Omental fat pad (tissue), 4 donors: ENCODE measurements around the gene STXBP3. TPM values are rescaled to one million over a fixed set of nuclear protein-coding genes. Genes with fewer than 3 reads are reported as not detected.

ENCODE experiments used
- ATAC-seq: fragments of 150-250 bp; one replicate; pipeline ENCODE4 v1.9.1; 2016; ENCODE audit warnings: mild to moderate bottlenecking, moderate library complexity; ENCODE audit not compliant: low FRiP score
- DNase-seq: peaks from one replicate; pipeline ENCODE4 v3.0.0-alpha.2; 2019; ENCODE audit warnings: low spot score
- total RNA-seq, 4 donors: library from RNA; depleted of rRNA; stranded (reverse); fragments of >200 nt; gene quantifications; one replicate each; pipeline ENCODE4 v1.1.0, GENCODE V29; 2016
- TF ChIP-seq, protein P1 (sequence below), 3 donors: fragments of 450-650 bp; IDR thresholded peaks; one replicate each; pipeline ENCODE4 v1.5.1; 2016 to 2017; ENCODE audit warnings: antibody characterized with exemption in 3 of 3, mild to moderate bottlenecking in 3 of 3, moderate library complexity in 2 of 3

Gene STXBP3
- total RNA-seq, 4 donors from 2014 or later: 38.3 to 103 (median 52.8) TPM

DNA sequence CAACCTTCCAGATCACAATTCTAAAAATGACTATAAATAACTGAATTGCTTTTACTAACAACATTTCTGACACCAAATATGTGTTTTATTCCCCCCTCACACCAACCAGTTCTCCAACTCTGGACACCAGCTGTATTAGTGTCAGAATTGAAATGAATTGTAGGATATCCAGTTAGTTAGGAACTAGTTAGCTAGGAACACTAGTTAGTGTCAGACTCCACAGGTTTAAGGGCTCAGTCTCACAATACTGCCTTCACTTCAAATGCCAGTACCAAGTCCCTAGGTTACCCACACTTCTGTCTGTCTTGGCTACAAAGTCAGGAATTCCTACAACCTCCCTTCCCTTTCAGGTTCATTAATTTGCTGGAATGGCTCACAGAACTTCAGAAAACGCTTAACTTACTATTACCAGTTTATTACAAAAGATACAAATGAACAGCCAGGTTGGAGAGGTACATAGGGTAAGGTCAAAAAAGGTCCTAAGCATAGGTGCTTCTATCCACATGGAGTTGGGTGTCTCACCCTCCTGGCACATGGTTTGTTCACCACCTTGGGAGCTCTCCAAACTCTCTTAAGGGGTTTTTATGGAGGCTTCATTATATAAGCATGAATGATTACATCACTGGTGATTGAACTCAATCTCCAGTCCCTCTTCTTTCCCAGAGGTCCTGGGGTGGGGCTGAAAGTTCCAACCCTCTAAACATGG, 4.2 kb downstream of the STXBP3 start:
- no peak for ATAC-seq
- TF ChIP-seq, protein P1, sequence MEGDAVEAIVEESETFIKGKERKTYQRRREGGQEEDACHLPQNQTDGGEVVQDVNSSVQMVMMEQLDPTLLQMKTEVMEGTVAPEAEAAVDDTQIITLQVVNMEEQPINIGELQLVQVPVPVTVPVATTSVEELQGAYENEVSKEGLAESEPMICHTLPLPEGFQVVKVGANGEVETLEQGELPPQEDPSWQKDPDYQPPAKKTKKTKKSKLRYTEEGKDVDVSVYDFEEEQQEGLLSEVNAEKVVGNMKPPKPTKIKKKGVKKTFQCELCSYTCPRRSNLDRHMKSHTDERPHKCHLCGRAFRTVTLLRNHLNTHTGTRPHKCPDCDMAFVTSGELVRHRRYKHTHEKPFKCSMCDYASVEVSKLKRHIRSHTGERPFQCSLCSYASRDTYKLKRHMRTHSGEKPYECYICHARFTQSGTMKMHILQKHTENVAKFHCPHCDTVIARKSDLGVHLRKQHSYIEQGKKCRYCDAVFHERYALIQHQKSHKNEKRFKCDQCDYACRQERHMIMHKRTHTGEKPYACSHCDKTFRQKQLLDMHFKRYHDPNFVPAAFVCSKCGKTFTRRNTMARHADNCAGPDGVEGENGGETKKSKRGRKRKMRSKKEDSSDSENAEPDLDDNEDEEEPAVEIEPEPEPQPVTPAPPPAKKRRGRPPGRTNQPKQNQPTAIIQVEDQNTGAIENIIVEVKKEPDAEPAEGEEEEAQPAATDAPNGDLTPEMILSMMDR (IDR thresholded peaks at IDR 0.05): no peak

DNA sequence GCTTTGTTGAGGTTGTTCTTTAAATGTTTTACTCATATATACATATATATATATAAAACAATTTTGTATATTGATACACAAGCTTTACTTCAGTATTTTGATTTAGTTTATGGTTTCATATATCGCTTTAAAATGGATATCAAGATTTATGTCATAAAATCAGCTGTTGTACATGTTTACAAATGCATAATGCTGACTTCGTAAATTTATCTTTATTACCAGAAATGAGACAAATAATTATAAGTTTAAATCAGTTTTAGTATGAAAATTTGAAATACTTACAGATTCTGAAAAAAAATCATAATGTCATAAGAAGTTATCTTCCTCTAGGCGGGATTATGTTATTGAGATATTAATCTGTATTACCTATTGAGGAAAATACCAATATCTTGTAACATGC, 6.9 kb downstream of the STXBP3 start:
- TF ChIP-seq, protein P1 (IDR thresholded peaks at IDR 0.05): no peak
- DNase-seq (no peak), ATAC-seq (no peak)

More for the DNA sequence above, 4.2 kb downstream of the STXBP3 start:
- DNase-seq: no peak

DNA sequence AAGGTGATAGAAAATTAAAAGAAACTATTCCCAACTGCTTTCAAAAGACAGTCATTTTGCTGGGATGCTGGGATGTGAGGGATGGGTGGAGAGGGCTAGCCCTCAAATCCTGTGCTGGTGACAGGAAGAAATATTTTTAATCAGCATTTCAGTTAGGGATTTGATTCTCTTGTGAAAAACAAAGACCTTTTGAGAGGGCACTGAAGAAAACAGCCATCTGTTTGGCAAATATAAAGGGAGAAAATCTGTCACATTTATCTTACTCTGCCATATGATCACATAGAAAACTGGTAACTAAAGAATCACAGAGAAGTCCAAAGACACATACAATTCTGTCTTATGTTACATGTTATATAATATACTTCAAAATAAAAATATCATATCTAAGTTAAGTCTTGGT, 12.3 kb downstream of the STXBP3 start:
- no peak for ATAC-seq
- no peak for DNase-seq
- TF ChIP-seq, protein P1 (IDR thresholded peaks at IDR 0.05): no peak

DNA sequence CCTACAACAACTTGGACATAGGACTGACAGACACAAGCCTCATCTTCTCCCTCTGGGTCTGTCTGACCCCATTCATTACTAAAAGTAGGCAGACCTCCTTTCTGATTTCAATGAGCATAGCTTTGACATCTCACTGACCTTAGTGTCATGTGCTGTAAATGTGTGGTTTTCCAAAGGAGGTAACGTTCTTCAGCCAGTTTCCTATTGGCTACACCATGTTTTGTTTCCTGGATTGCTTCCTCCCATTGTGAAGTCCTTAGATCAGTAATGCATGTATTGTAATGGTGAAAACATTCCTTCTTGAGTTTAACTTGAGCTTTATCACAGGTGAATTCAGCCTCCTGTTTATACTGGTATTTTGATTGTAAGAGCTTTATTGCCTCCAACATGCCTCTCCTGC, 20.6 kb downstream of the STXBP3 start:
- DNase-seq (no peak), ATAC-seq (no peak)
- TF ChIP-seq, protein P1 (IDR thresholded peaks at IDR 0.05): no peak

DNA sequence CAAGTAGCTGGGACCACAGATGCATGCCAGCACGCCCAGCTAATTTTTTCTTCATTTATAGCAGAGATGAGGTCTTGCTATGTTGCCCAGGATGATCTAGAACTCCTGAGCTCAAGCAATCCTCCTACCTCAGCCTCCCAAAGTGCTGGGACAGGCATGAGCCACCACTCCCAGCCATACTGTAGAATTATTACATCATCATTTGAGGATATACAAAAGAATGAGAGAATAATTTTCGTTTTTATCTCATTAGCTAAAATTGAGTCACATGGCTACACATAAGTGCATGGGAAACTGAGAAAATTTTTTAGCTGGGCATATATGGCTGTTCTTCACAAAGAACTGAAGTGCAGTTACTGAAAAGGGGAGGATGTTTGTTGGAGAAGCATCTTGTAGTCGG, 21.2 kb downstream of the STXBP3 start:
- ATAC-seq (no peak), DNase-seq (no peak)
- TF ChIP-seq, protein P1 (IDR thresholded peaks at IDR 0.05): no peak

DNA sequence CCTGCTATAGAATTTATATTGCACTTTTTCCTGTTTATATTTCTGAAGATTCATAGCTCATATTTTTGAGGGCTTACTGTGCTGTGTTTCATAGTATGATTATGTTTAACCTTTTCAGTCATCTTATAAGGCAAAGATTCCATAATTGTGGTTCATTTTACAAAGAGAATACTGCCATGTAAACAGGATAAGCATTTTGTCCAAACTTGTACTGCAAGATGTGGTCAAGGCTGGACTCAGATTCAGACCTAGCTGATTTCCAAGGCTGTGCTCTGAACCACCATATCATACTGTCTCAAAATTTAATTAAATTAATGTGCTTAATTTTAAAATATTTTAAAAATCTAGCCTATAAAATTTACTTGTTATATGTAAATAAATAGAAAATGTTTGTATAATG, 31.4 kb downstream of the STXBP3 start:
- no peak for ATAC-seq
- DNase-seq: no peak
- TF ChIP-seq, protein P1 (IDR thresholded peaks at IDR 0.05): no peak

DNA sequence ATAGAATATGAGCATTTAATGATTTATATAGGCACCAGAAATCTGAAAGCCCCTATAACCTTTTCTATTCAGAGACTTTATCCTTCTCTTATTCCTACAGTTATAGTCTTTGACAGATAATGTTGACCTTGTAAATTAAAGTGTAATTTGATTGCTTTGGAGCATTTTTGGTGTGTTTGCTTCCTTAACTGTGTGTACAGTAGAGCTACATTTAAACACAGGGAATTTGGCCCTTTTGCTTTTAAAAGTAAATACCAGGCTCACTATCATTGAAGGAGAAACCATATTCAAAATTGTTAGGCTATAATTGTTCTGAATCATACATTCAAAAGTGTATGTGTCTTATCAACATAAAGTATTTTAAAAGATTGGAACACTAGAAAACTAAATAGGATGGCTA, 33.0 kb downstream of the STXBP3 start:
- TF ChIP-seq, protein P1 (IDR thresholded peaks at IDR 0.05): no peak
- ATAC-seq (no peak), DNase-seq (no peak)
